K562 (cell line): ENCODE measurements around the gene APBB2. TPM values are rescaled to one million over a fixed set of nuclear protein-coding genes. Genes with fewer than 3 reads are reported as not detected.

Source experiments
- ATAC-seq: fragments of 200-7000 bp; cut with Tn5 transposase; 3 replicates; pipeline ENCODE4 v1.9.1; 2020; ENCODE audit warnings: moderate library complexity
- BruUV-seq: library from RNA; stranded (reverse); fragments of 400-500 nt; replicated peaks from 2 replicates; lab custom pipeline; 2021; lab: Mats Ljungman, UMichigan
- CTCF ChIA-PET: fragments of 300-600 bp; formaldehyde crosslinking; extraction: SDS; loops from one replicate; lab custom pipeline; 2021; ENCODE audit warnings: low intra/inter-chr PET ratio; lab: Yijun Ruan, JAX
- POLR2A ChIA-PET: fragments of 300-600, 350-650 bp; sonication (Branson Sonifier 250); formaldehyde crosslinking; extraction: SDS; loops from one replicate; lab custom pipeline; 2021; ENCODE audit warnings: antibody characterized with exemption, inconsistent platforms; lab: Yijun Ruan, JAX
- DNase-seq, 4 experiments: peaks; one replicate each; pipeline versions ENCODE4 v3.0.0 to v3.0.0-alpha.2; 2011 to 2018; ENCODE audit warnings: low spot score in 3 of 4, mixed read lengths in 3 of 4; ENCODE audit errors: extremely low read depth in 1 of 4
- FAIRE-seq: peaks from 2 replicates; lab custom pipeline; 2011; peaks lifted over from hg19 to GRCh38; lab: Jason Lieb, UNC
- H2AFZ ChIP-seq: 2 replicates; pipeline ENCODE4 v1.6.0; 2011; ENCODE audit warnings: low read depth, low read length, control low read depth, inconsistent platforms
- H3K27ac ChIP-seq: fragments of 200-600 bp; 3 replicates; pipeline ENCODE4 v1.8.0; 2011; ENCODE audit warnings: low read depth, mild to moderate bottlenecking, control low read depth, inconsistent platforms, low read length, moderate library complexity, mixed read lengths; ENCODE audit errors: extremely low read depth
- H3K27me3 ChIP-seq, 2 experiments: fragments of 300-600 bp in 1 of 2; 2 replicates in 1 of 2; 3 replicates in 1 of 2; pipeline versions ENCODE4 v1.6.0 to v1.8.0; 2011; ENCODE audit warnings: inconsistent platforms in 2 of 2, low read length in 2 of 2, mild to moderate bottlenecking in 1 of 2, mixed read lengths in 1 of 2, moderate library complexity in 1 of 2; ENCODE audit not compliant: control insufficient read depth in 2 of 2, insufficient read depth in 2 of 2
- H3K36me3 ChIP-seq: fragments of 300-600 bp; 3 replicates; pipeline ENCODE4 v1.8.0; 2011; ENCODE audit warnings: mild to moderate bottlenecking, low read length, inconsistent platforms; ENCODE audit not compliant: control insufficient read depth, insufficient read depth
- H3K4me1 ChIP-seq, 2 experiments: fragments of 200-600 bp in 1 of 2; replicated peaks in 1 of 2; 2 replicates in 1 of 2; 3 replicates in 1 of 2; pipeline versions ENCODE4 v1.5.1 to v1.8.0; 2011; ENCODE audit warnings: inconsistent platforms in 2 of 2, low read length in 2 of 2, mild to moderate bottlenecking in 1 of 2, mixed read lengths in 1 of 2, moderate library complexity in 1 of 2; ENCODE audit not compliant: control insufficient read depth in 2 of 2, insufficient read depth in 2 of 2
- H3K4me2 ChIP-seq: 2 replicates; pipeline ENCODE4 v1.6.1; 2011; ENCODE audit warnings: low read length, control low read depth, inconsistent platforms, mixed read lengths; ENCODE audit not compliant: insufficient read depth
- H3K4me3 ChIP-seq: fragments of 200-600 bp; sonication (generic), shearing (Covaris generic); 2 replicates; pipeline ENCODE4 v1.5.1; 2016; ENCODE audit warnings: control low read depth, inconsistent platforms
- H3K79me2 ChIP-seq: fragments of 200-600 bp; 3 replicates; pipeline ENCODE4 v1.8.0; 2011; ENCODE audit warnings: low read length, inconsistent platforms; ENCODE audit not compliant: control insufficient read depth, insufficient read depth
- H3K9ac ChIP-seq, 2 experiments: 2 replicates each; pipeline versions ENCODE4 v1.6.0 to v1.6.1; 2011; ENCODE audit warnings: low read depth in 2 of 2, low read length in 2 of 2, control low read depth in 1 of 2, inconsistent platforms in 1 of 2, mild to moderate bottlenecking in 1 of 2, mixed read lengths in 1 of 2; ENCODE audit not compliant: insufficient read depth in 1 of 2
- H3K9me1 ChIP-seq: one replicate; pipeline ENCODE4 v1.6.0; 2011; ENCODE audit warnings: inconsistent platforms, mild to moderate bottlenecking, low read length, moderate library complexity; ENCODE audit not compliant: control insufficient read depth, insufficient read depth
- H3K9me3 ChIP-seq: replicated peaks from 2 replicates; pipeline ENCODE4 v1.5.1; 2011; ENCODE audit warnings: low read depth, low read length, inconsistent platforms; ENCODE audit not compliant: control insufficient read depth, insufficient read depth
- H4K20me1 ChIP-seq: replicated peaks from 2 replicates; pipeline ENCODE4 v1.6.1; 2011; ENCODE audit warnings: low read length, inconsistent platforms, mixed read lengths; ENCODE audit not compliant: control insufficient read depth, insufficient read depth
- BACH1 ChIP-seq: fragments of 200-800 bp; sonication (Bioruptor generic); IDR thresholded peaks from 2 replicates; pipeline ENCODE4 v1.6.1; 2016; ENCODE audit warnings: missing genetic modification characterization, missing compliant biosample characterization
- CGGBP1 ChIP-seq: fragments of 250-450 bp; sonication (Bioruptor Pico); IDR thresholded peaks from 2 replicates; pipeline ENCODE4 v1.9.0; 2021; ENCODE audit warnings: mild to moderate bottlenecking
- ELF1 ChIP-seq: fragments of 200-800 bp; sonication (Bioruptor generic); IDR thresholded peaks from 2 replicates; pipeline ENCODE4 v1.6.1; 2016; ENCODE audit warnings: missing genetic modification characterization, missing compliant biosample characterization
- HMBOX1 ChIP-seq: sonication (generic); IDR thresholded peaks from 2 replicates; pipeline ENCODE4 v1.6.1; 2016
- KAT8 ChIP-seq: fragments of 450-650 bp; IDR thresholded peaks from 2 replicates; pipeline ENCODE4 v1.6.1; 2016; ENCODE audit warnings: low read depth, mild to moderate bottlenecking
- MYBL2 ChIP-seq, 2 experiments: fragments of 450-650 bp in 1 of 2; sonication (generic) in 1 of 2; formaldehyde crosslinking in 1 of 2; IDR thresholded peaks; 2 replicates each; pipeline versions ENCODE4 v1.6.1 to v1.8.1; 2017 to 2022; ENCODE audit warnings: borderline replicate concordance in 1 of 2, inconsistent platforms in 1 of 2, low read depth in 1 of 2, mild to moderate bottlenecking in 1 of 2, missing genetic modification reagents in 1 of 2, moderate library complexity in 1 of 2
- PCBP2 ChIP-seq: fragments of 200-400 bp; formaldehyde crosslinking; IDR thresholded peaks from 2 replicates; pipeline ENCODE4 v1.6.1; 2018; ENCODE audit warnings: low read length, low read depth, mild to moderate bottlenecking, moderate library complexity; ENCODE audit not compliant: poor library complexity, severe bottlenecking
- PHF8 ChIP-seq: fragments of 200-600 bp; sonication (generic); IDR thresholded peaks from 2 replicates; pipeline ENCODE4 v1.6.1; 2012; ENCODE audit warnings: mixed run types, mild to moderate bottlenecking, inconsistent platforms, low read length, moderate library complexity, borderline replicate concordance
- POLR2B ChIP-seq: fragments of 450-650 bp; IDR thresholded peaks from 2 replicates; pipeline ENCODE4 v1.6.1; 2018; ENCODE audit warnings: low read depth; ENCODE audit not compliant: partially characterized antibody
- SREBF2 ChIP-seq: sonication (generic); formaldehyde crosslinking; IDR thresholded peaks from 2 replicates; pipeline ENCODE4 v1.4.0; 2020; ENCODE audit warnings: mild to moderate bottlenecking, missing genetic modification reagents
- SRSF7 ChIP-seq: fragments of 200-400 bp; formaldehyde crosslinking; optimal IDR thresholded peaks from 2 replicates; pipeline ENCODE3; 2017; ENCODE audit warnings: mild to moderate bottlenecking, low read depth, low read length
- ZNF121 ChIP-seq: sonication (generic); formaldehyde crosslinking; conservative IDR thresholded peaks from 2 replicates; pipeline ENCODE4 v1.8.0; 2022; ENCODE audit warnings: missing genetic modification reagents
- ZNF143 ChIP-seq: sonication (generic); formaldehyde crosslinking; IDR thresholded peaks from 2 replicates; pipeline ENCODE4 v1.9.0; 2022; ENCODE audit warnings: mild to moderate bottlenecking, missing genetic modification reagents
- ZNF175 ChIP-seq: fragments of 200-800 bp; sonication (Bioruptor generic); IDR thresholded peaks from 2 replicates; pipeline ENCODE4 v1.6.1; 2016; ENCODE audit warnings: low read depth, mild to moderate bottlenecking, missing genetic modification characterization, missing compliant biosample characterization
- ZNF780A ChIP-seq: fragments of 250-450 bp; sonication (Bioruptor Pico); IDR thresholded peaks from 2 replicates; pipeline ENCODE4 v1.5.0; 2021; ENCODE audit warnings: mild to moderate bottlenecking
- WGBS: fragments of 100-300 bp; shearing (Covaris generic); methylation state at CpG from one replicate; pipeline ENCODE4 v1.1.6; 2016; ENCODE audit warnings: low coverage, mixed read lengths; ENCODE audit not compliant: insufficient coverage; ENCODE audit errors: missing lambda C conversion rate; 5-methylcytosine and 5-hydroxymethylcytosine counted together
- in situ Hi-C: fragments of 300-500 bp; cut with MboI; formaldehyde crosslinking; loops from 4 replicates; pipeline ENCODE4 v1.15.0; 2018; ENCODE audit warnings: inconsistent platforms, mixed read lengths
- intact Hi-C: fragments of 100-400 bp; cut with micrococcal nuclease; formaldehyde crosslinking; loops from 2 replicates; pipeline ENCODE4 v1.14.2; 2022
- polyA plus RNA-seq, 8 experiments: library from polyadenylated mRNA; depleted of rRNA in 4 of 8; stranded (reverse) in 5 of 8; unstranded in 3 of 8; fragments of >200 nt; fragmentation: Nextera tagmentation in 2 of 8; fragmentation: Illumina TruSeq in 1 of 8; extraction: Ambion mirVana in 2 of 8; extraction: Trizol in 1 of 8; gene quantifications; 2 replicates each; pipeline versions ENCODE4 v1.2.1 to v1.2.3, GENCODE V29; 2011 to 2014; ENCODE audit warnings: inconsistent platforms in 1 of 8, missing spikeins in 1 of 8
- total RNA-seq, 7 experiments: library from RNA; depleted of rRNA in 6 of 7; stranded (reverse); fragments of >200 nt in 6 of 7; fragmentation: Illumina TruSeq in 2 of 7; extraction: Trizol in 2 of 7; gene quantifications; 2 replicates each; pipeline versions ENCODE4 v1.2.1 to v1.2.3, GENCODE V29; 2011 to 2021; ENCODE audit warnings: low replicate concordance in 1 of 7

APBB2 gene
- total and polyA plus RNA-seq, 9 of the 15 experiments (the other 6 are each of a cell fraction or from before 2014, with no cell fraction given), result 0.08 to 2.1 (median 1.4) TPM

GRCh38 chr4:41205854-41206460, 8.4 kb downstream of the APBB2 start (continued):
- no peak for TF ChIP-seq CGGBP1
- TF ChIP-seq SRSF7, result no peak
- TF ChIP-seq ZNF121, result no peak
- no peak for TF ChIP-seq SREBF2 (CRISPR knock-in tag)
- TF ChIP-seq ZNF780A (CRISPR knock-in tag), result no peak
- no peak for TF ChIP-seq PHF8
- TF ChIP-seq POLR2B, result no peak
- no peak for TF ChIP-seq ELF1 (tag)
- no peak for TF ChIP-seq HMBOX1
- TF ChIP-seq PCBP2, result no peak

- TF ChIP-seq ZNF175 (CRISPR knock-in tag), result no peak
- no peak for TF ChIP-seq ZNF143
- no peak for TF ChIP-seq BACH1 (tag)
- TF ChIP-seq KAT8, result no peak
- no peak for TF ChIP-seq MYBL2 (IDR thresholded peaks at IDR 0.05; ENCODE audit: low read depth)
- no peak for TF ChIP-seq MYBL2 (CRISPR knock-in tag; IDR thresholded peaks at IDR 0.05; ENCODE audit: borderline replicate concordance)
- Histone ChIP-seq H3K36me3 (no peaks in the 10 kb centered on the region), H3K4me2 (no peak overlapping the region), H3K9me3 (no peaks in the 10 kb centered on the region), H2AFZ (no peak overlapping the region), H3K27ac (no peak overlapping the region), H3K9me1 (no peaks in the 10 kb centered on the region), H3K4me3 (no peak overlapping the region), H4K20me1 (no peaks in the 10 kb centered on the region), H3K79me2 (no peaks in the 10 kb centered on the region), H3K27me3 (peaks cover 3 to 12% of the 10 kb centered on the region in 2 experiments; a peak in 2 of 5 replicates), H3K9ac (no peak overlapping the region), H3K4me1 (no peaks in the 10 kb centered on the region; a peak in 1 of 5 replicates)
- FAIRE-seq (no peak), DNase-seq (no peak), ATAC-seq (no peak)
- ChIA-PET POLR2A (interaction anchor here (0.6 to 1.2 kb wide), 2 partner anchors 10 to 761 kb away, joined by 3 to 4 read pairs; no protein-coding TSS in a partner anchor), CTCF (no interaction called here)
- intact Hi-C loops, result no loop called here
- WGBS, result 0% methylated on average over 3 of the region's 3 CpGs
- BruUV-seq, result no TSS peak
- in situ Hi-C loops, result no loop called here
Observed at GRCh38 chr4:41205130-41205529, 9.2 kb downstream of the APBB2 start.
